ENCODE measurements around the gene PORCN. TPM values are rescaled to one million over a fixed set of nuclear protein-coding genes. Genes with fewer than 3 reads are reported as not detected.
"Not testable (repeated sequence)": the region's sequence is repeated elsewhere in the genome, so short reads cannot be mapped to it uniquely, and the experiment has no call there.

Gene PORCN
- total RNA-seq, 1 donor from 2014 or later: 11.8 TPM

DNA sequence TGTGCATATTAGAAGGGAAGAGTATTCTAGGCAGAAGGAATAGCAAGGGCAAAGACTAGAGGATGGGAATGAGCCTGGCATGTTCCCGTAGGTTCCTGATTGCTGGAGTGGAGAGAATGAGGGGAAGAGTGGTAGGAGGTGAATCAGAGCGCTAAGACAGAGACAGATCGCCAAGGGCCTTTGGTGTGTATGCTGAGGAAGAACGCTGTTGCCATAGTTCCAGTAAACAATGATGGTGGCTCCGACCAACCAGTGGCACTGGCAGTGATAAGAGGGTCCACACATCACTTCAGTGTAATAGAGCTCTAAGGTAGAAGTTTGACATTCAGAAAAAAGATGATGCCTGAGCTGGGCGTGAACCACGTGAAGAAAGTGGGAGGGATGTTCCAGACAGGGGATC lies 31.7 kb downstream of the PORCN start:
- no peak for DNase-seq (ENCODE audit: low spot score)

DNA sequence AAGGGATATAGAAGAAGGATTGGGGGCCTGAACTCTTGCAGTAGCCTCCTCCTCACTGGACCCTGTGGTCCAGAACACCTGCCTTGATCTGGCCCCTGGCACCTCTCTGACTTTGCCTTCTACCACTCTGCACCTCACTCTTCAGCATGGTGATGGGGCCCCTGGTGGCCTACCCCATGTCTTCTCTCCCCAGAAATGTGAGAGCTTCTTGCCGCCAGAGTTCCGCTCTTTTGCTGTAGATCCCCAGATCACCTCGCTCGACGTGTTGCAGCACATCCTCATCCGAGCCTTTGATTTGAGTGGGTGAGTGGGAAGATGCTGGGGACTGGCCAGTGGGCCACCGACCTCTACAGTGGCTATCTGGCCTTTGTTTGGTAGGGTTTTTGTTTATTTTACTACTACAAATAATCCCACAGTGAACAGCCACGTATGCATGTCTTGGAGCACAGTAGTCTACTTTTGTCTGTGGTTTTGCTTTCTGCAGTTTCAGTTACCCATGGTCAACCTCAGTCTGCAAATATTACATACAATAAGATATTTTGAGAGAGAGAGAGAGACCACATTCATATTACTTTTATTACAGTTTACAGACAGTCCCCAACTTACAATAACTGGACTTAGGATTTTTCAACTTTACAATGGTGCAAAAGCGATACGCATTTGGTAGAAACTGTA lies 32.5 kb downstream of the PORCN start:
- DNase-seq (ENCODE audit: low spot score): no peak

DNA sequence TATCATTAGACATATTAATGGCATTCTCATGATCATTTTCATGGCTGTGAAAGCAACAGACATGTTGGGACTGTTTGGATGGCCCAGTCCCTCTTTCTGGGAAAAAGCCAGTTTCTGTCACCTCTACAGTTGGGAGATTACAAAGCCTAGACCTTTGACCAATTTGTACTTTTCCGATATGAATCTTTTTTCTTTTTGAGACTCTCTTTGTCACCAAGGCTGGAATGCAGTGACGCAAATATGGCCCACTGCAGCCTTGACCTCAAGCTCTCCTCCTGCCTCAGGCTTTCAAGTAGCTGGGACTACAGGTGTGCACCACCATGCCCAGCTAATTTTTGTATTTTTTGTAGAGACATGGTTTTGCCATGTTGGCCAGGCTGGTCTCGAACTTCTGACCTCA lies 40.1 kb downstream of the PORCN start:
- no peak for DNase-seq (ENCODE audit: low spot score)

DNA sequence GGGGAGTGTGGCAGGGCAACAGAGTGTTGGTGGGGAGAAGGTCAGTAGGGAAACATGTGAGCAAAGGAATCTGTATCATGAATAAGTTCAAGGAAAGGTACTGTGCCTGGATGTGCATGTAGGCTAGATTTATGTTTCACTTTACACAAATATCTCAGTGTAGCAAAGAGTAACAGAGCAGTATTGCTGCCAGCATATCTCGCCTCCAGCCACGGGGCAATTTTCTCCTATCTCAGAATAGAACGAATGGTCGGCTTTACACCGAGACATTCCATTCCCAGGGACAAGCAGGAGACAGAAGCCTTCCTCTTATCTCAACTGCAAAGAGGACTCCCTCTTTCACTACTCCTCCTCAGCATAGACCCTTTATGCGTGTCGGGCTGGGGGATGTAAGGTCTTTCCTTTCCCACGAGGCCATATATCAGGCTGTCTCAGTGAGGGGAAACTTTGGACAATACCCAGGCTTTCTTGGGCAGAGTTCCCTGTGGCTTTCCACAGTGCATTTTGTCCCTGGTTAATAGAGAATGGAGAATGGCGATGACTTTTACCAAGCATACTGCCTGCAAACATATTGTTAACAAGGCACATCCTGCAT lies 47.0 kb downstream of the PORCN start:
- not testable (repeated sequence) for DNase-seq (ENCODE audit: low spot score)

GRCh38 chrX:48558271-48558670 lies 49.5 kb downstream of the PORCN start:
- no peak for DNase-seq (ENCODE audit: low spot score)

GRCh38 chrX:48559636-48560035 lies 50.8 kb downstream of the PORCN start:
- no peak for DNase-seq (ENCODE audit: low spot score)

DNA sequence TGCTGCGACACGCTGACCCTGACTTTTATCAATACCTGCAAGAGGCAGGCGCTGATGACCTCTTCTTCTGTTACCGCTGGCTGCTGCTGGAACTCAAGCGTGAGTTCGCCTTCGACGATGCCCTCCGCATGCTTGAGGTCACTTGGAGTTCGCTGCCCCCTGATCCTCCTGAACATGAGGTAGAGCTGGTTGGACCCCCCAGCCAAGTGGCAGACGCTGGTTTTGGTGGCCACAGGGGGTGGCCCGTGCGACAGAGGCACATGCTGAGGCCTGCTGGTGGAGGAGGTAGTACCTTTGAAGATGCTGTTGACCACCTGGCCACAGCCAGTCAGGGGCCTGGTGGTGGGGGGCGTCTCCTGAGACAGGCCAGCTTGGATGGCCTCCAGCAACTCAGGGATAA lies 51.3 kb downstream of the PORCN start:
- no peak for DNase-seq (ENCODE audit: low spot score)

DNA sequence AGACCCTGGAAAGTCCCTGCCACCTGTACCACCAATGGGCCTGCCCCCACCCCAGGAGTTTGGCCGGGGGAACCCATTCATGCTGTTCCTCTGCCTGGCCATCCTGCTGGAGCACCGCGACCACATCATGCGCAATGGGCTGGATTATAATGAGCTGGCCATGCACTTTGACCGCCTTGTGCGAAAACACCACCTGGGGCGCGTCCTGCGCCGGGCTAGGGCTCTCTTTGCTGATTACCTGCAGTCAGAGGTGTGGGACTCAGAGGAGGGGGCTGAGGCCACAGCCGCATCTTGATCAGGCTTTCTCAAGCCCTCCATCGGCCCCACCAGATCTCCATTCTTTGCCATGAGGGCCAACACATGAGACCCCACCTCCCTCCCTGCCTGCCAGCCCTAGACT lies 51.9 kb downstream of the PORCN start:
- no peak for DNase-seq (ENCODE audit: low spot score)

DNA sequence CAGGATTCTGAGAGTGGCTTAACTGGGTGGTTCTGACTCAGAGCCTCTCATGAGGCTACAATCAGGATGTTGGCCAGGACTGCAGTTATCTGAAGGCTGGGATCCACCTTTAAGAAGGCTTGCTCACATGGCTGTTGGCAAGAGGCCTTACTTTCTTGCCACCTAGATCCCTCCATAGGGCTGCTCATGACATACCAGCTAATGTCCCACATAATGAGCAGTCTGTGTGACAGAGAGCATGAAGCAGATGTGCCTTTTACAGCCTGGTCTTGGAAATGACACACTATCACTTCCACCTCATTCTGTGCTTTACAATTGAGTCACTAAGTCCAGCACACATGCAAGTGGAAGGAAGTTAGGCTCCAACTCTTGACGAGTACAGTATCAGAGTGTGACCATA lies 61.2 kb downstream of the PORCN start:
- no peak for DNase-seq (ENCODE audit: low spot score)

Other genes starting within 250 kb of the PORCN start
- not detected for gene SSX3, start 152.3 kb upstream of the PORCN start, total RNA-seq
- gene SSX4, start 125.5 kb upstream of the PORCN start, total RNA-seq: not detected
- not detected for gene SSX4B, start 97.0 kb upstream of the PORCN start, total RNA-seq
- gene SLC38A5, start 38.7 kb upstream of the PORCN start, total RNA-seq: 3.8 TPM
- 24.6 TPM for gene FTSJ1, start 32.8 kb upstream of the PORCN start, total RNA-seq
- gene EBP, start 12.8 kb downstream of the PORCN start, total RNA-seq: 127 TPM
- gene TBC1D25, start 30.7 kb downstream of the PORCN start, total RNA-seq: 17.8 TPM
- gene RBM3, start 65.5 kb downstream of the PORCN start, total RNA-seq: 46.0 TPM
- gene WDR13, start 88.5 kb downstream of the PORCN start, total RNA-seq: 156 TPM
- gene WAS, start 174.8 kb downstream of the PORCN start, total RNA-seq: 11.5 TPM
- 4.5 TPM for gene SUV39H1, start 187.7 kb downstream of the PORCN start, total RNA-seq